GM12892 (cell line): ENCODE results near the gene MLYCD.

Source experiments
- POLR2A ChIP-seq: IDR thresholded peaks from 2 replicates; pipeline ENCODE4 v1.6.1; 2011; ENCODE audit warnings: low read depth, low read length, control low read depth
- POLR2AphosphoS5 ChIP-seq: IDR thresholded peaks from 2 replicates; pipeline ENCODE4 v1.6.1; 2011; ENCODE audit warnings: low read depth, low read length, control low read depth
- TAF1 ChIP-seq: IDR thresholded peaks from 2 replicates; pipeline ENCODE4 v1.6.1; 2011; ENCODE audit warnings: low read depth, mild to moderate bottlenecking, control low read depth, low read length, borderline replicate concordance

DNA sequence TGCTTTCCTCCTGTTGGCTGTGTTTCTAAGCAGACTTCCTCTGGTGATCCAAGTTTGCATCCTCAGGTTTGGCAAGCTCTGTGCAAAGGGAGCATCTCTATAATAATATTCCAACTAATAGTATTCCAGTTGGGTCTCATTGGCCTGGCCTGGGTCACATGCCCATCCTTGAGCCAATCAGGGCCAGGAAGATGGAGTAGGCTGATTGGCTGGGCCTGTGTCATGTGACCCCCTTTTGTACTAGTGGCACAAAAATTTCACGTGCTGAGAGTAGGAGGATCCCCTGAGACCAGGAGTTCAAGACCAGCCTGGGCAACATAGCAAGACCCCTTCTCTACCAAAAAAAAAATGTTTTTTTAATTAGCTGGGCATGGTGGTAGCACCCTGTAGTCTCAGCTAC, 35.2 kb upstream of the MLYCD start:
- TF ChIP-seq POLR2A (no peak), TAF1 (no peak), POLR2AphosphoS5 (no peak)
